CD4-positive, alpha-beta memory T cell (primary cell): Measurements from ENCODE around the gene GDPGP1. TPM values are rescaled to one million over a fixed set of nuclear protein-coding genes. Genes with fewer than 3 reads are reported as not detected.

Experiments used
- CTCF ChIA-PET: fragments of 350-600 bp; sonication (Branson Sonifier 250); formaldehyde crosslinking; loops from one replicate; lab custom pipeline; 2021; ENCODE audit warnings: inconsistent platforms; ENCODE audit not compliant: partially characterized antibody; lab: Charles Lee
- POLR2A ChIA-PET: fragments of 350-600 bp; sonication (Branson Sonifier 250); formaldehyde crosslinking; loops from one replicate; lab custom pipeline; 2021; ENCODE audit not compliant: partially characterized antibody; lab: Charles Lee
- DNase-seq, 5 donors: peaks; one replicate each; pipeline versions ENCODE4 v3.0.0 to v3.0.0-alpha.2; 2020 to 2022; ENCODE audit warnings: mixed read lengths in 1 of 5
- H3K27ac ChIP-seq: one replicate; pipeline ENCODE4 v1.7.0; 2013; ENCODE audit warnings: low read depth, low read length
- H3K27me3 ChIP-seq: 2 replicates; pipeline ENCODE4 v1.7.0; 2013; ENCODE audit warnings: mild to moderate bottlenecking, low read length, moderate library complexity; ENCODE audit not compliant: insufficient read depth
- H3K36me3 ChIP-seq: 2 replicates; pipeline ENCODE4 v1.7.0; 2013; ENCODE audit warnings: mild to moderate bottlenecking, low read length, moderate library complexity; ENCODE audit not compliant: insufficient read depth
- H3K4me1 ChIP-seq: 2 replicates; pipeline ENCODE4 v1.7.0; 2013; ENCODE audit warnings: mild to moderate bottlenecking, low read length, moderate library complexity; ENCODE audit not compliant: insufficient read depth
- H3K4me3 ChIP-seq, 2 donors: one replicate each; pipeline ENCODE4 v1.7.0; 2013; ENCODE audit warnings: low read length in 2 of 2, mild to moderate bottlenecking in 1 of 2
- H3K9me3 ChIP-seq, 2 donors: one replicate each; pipeline ENCODE4 v1.7.0; 2013; ENCODE audit warnings: low read length in 2 of 2, control low read depth in 1 of 2; ENCODE audit not compliant: control insufficient read depth in 1 of 2
- H3K27ac Mint-ChIP-seq, 7 donors: one replicate each; pipeline ENCODE4 v1.8.0; 2020 to 2021; ENCODE audit warnings: mixed read lengths in 7 of 7, mild to moderate bottlenecking in 6 of 7, inconsistent platforms in 3 of 7, moderate library complexity in 3 of 7
- H3K27me3 Mint-ChIP-seq, 2 donors: one replicate each; pipeline ENCODE4 v1.8.0; 2020 to 2021; ENCODE audit warnings: mixed read lengths in 2 of 2
- H3K36me3 Mint-ChIP-seq, 2 donors: one replicate each; pipeline ENCODE4 v1.8.0; 2020 to 2021; ENCODE audit warnings: mixed read lengths in 2 of 2, inconsistent platforms in 1 of 2, mild to moderate bottlenecking in 1 of 2
- H3K4me1 Mint-ChIP-seq, 4 donors: one replicate each; pipeline ENCODE4 v1.8.0; 2020 to 2021; ENCODE audit warnings: mixed read lengths in 4 of 4, mild to moderate bottlenecking in 1 of 4
- H3K4me3 Mint-ChIP-seq, 8 donors: one replicate each; pipeline ENCODE4 v1.8.0; 2020 to 2021; ENCODE audit warnings: mixed read lengths in 8 of 8, mild to moderate bottlenecking in 7 of 8, moderate library complexity in 6 of 8, inconsistent platforms in 3 of 8
- H3K9me3 Mint-ChIP-seq, 8 donors: one replicate each; pipeline ENCODE4 v1.8.0; 2020 to 2021; ENCODE audit warnings: mixed read lengths in 8 of 8, mild to moderate bottlenecking in 5 of 8, inconsistent platforms in 3 of 8, moderate library complexity in 1 of 8
- intact Hi-C: fragments of 100-400 bp; cut with micrococcal nuclease; formaldehyde crosslinking; loops from one replicate; pipeline ENCODE4 v1.15.1; 2023
- polyA plus RNA-seq, 2 donors: library from polyadenylated mRNA; unstranded; fragments of 300-500 nt; fragmentation: Illumina TruSeq; gene quantifications; one replicate each; pipeline ENCODE4 v1.2.3, GENCODE V29; 2021
- total RNA-seq, 2 experiments: library from RNA; stranded (reverse); gene quantifications; one replicate each; pipeline ENCODE4 v1.2.3, GENCODE V29; 2021

GDPGP1 gene
- total and polyA plus RNA-seq, 4 experiments from 2014 or later, result 0.58 to 15.0 (median 6.0) TPM

GRCh38 chr15:90231028-90232017 is 2.7 kb upstream of the GDPGP1 start:
- CTCF ChIA-PET, result interaction anchor here (0.6 to 4.6 kb wide), 6 partner anchors 10 to 56 kb away, joined by 3 to 22 read pairs (median 4); partner anchors contain the start of gene NGRN
- H3K4me1 ChIP-seq, result peaks cover 53% of the 10 kb centered on the region
- no peaks in the 10 kb centered on the region for H3K9me3 ChIP-seq
- no peaks in the 10 kb centered on the region for H3K27me3 Mint-ChIP-seq
- peak overlapping the region; percentile 89 to 96 (median 94) for H3K4me3 Mint-ChIP-seq
- intact Hi-C loops, result loop anchor here (1.0 to 5.0 kb wide), 5 partner anchors 10 to 339 kb away; partner anchors contain the start of genes AP3S2, IDH2 and SEMA4B
- peak overlapping the region; percentile 46 to 58 for H3K4me3 ChIP-seq
- no peaks in the 10 kb centered on the region for H3K27me3 ChIP-seq
- POLR2A ChIA-PET, result interaction anchor here (0.9 to 7.4 kb wide), 21 partner anchors 10 to 701 kb away, joined by 3 to 150 read pairs (median 5); partner anchors contain the start of genes AP3S2, BLM, HDDC3 and IDH2
- H3K36me3 Mint-ChIP-seq, result peaks cover 25 to 47% of the 10 kb centered on the region in 2 donors
- peaks cover 31% of the 10 kb centered on the region for H3K36me3 ChIP-seq
- peak; percentile 84 to 95 (median 88) for DNase-seq
- H3K27ac ChIP-seq, result peak overlapping the region; percentile 96
- H3K27ac Mint-ChIP-seq, result peak overlapping the region; percentile 95 to 100 (median 100)
- H3K4me1 Mint-ChIP-seq, result peaks cover 36 to 60% (median 48%) of the 10 kb centered on the region in 4 donors
- H3K9me3 Mint-ChIP-seq, result peaks cover 0 to 4% (median 0%) of the 10 kb centered on the region in 8 donors

GRCh38 chr15:90232196-90232595 is 1.8 kb upstream of the GDPGP1 start:
- DNase-seq, result peak in 3 of 5 donors; percentile 14 to 46 (median 16)
- Mint-ChIP-seq H3K9me3 (peaks cover 0 to 4% (median 0%) of the 10 kb centered on the region in 8 donors), H3K27ac (peak overlapping the region; percentile 95 to 100 (median 100)), H3K36me3 (peaks cover 27 to 45% of the 10 kb centered on the region in 2 donors), H3K27me3 (no peaks in the 10 kb centered on the region), H3K4me3 (peak overlapping the region; percentile 89 to 96 (median 94)), H3K4me1 (peaks cover 36 to 61% (median 48%) of the 10 kb centered on the region in 4 donors)
- POLR2A ChIA-PET, result interaction anchor here (0.9 to 7.4 kb wide), 18 partner anchors 9 to 702 kb away, joined by 3 to 150 read pairs (median 6); partner anchors contain the start of genes AP3S2, BLM, HDDC3 and IDH2
- H3K4me3 ChIP-seq, result peak overlapping the region in 1 of 2 donors; percentile 46
- H3K27ac ChIP-seq, result peak overlapping the region; percentile 96
- H3K9me3 ChIP-seq, result no peaks in the 10 kb centered on the region
- H3K4me1 ChIP-seq, result peaks cover 53% of the 10 kb centered on the region
- peaks cover 31% of the 10 kb centered on the region for H3K36me3 ChIP-seq
- CTCF ChIA-PET, result interaction anchor here (0.6 to 4.6 kb wide), 7 partner anchors 11 to 56 kb away, joined by 3 to 22 read pairs (median 4); no protein-coding TSS in a partner anchor
- no peaks in the 10 kb centered on the region for H3K27me3 ChIP-seq
- intact Hi-C loops, result loop anchor here (5.0 kb wide), 2 partner anchors 130 to 340 kb away; partner anchors contain the start of genes AP3S2 and IDH2

- Mint-ChIP-seq H3K27me3 (no peaks in the 10 kb centered on the region), H3K36me3 (peaks cover 27 to 47% of the 10 kb centered on the region in 2 donors), H3K4me1 (peaks cover 36 to 61% (median 48%) of the 10 kb centered on the region in 4 donors), H3K27ac (peak overlapping the region; percentile 95 to 100 (median 100)), H3K9me3 (peaks cover 0 to 4% (median 0%) of the 10 kb centered on the region in 8 donors), H3K4me3 (peak overlapping the region; percentile 89 to 96 (median 94))
- Histone ChIP-seq H3K27ac (peak overlapping the region; percentile 96), H3K9me3 (no peaks in the 10 kb centered on the region), H3K36me3 (peaks cover 26% of the 10 kb centered on the region), H3K4me1 (peaks cover 53% of the 10 kb centered on the region), H3K27me3 (no peaks in the 10 kb centered on the region), H3K4me3 (peak overlapping the region; percentile 81 to 100)
- intact Hi-C loops, result loop anchor here (5.0 kb wide), 2 partner anchors 131 to 341 kb away; partner anchors contain the start of genes AP3S2 and IDH2
- peak in 1 of 5 donors; percentile 40 for DNase-seq
- ChIA-PET CTCF (interaction anchor here (0.6 to 4.6 kb wide), 10 partner anchors 11 to 70 kb away, joined by 3 to 22 read pairs (median 4); partner anchors contain the start of genes NGRN and SEMA4B), POLR2A (interaction anchor here (0.6 to 7.4 kb wide), 23 partner anchors 9 to 899 kb away, joined by 3 to 150 read pairs (median 6); partner anchors contain the start of genes AP3S2, HDDC3, IDH2 and MAN2A2)
Measured at GRCh38 chr15:90232941-90233386, 1.0 kb upstream of the GDPGP1 start.

- Mint-ChIP-seq H3K27me3 (no peaks in the 10 kb centered on the region), H3K27ac (peak within 1 kb of the TSS; percentile 95 to 100 (median 100)), H3K36me3 (peaks cover 32 to 52% of the 10 kb centered on the region in 2 donors), H3K4me3 (peak within 1 kb of the TSS; percentile 89 to 96 (median 94)), H3K4me1 (peaks cover 36 to 61% (median 48%) of the 10 kb centered on the region in 4 donors), H3K9me3 (peaks cover 0 to 4% (median 0%) of the 10 kb centered on the region in 8 donors)
- ChIA-PET CTCF (interaction anchor here (0.9 to 4.6 kb wide), 13 partner anchors 12 to 699 kb away, joined by 3 to 22 read pairs (median 4); partner anchors contain the start of genes NGRN and SEMA4B), POLR2A (interaction anchor here (0.6 to 7.4 kb wide), 36 partner anchors 10 to 1145 kb away, joined by 3 to 150 read pairs (median 4); partner anchors contain the start of genes ABHD2, AP3S2, BLM and HDDC3)
- H3K4me1 ChIP-seq, result peaks cover 53% of the 10 kb centered on the region
- H3K27me3 ChIP-seq, result no peaks in the 10 kb centered on the region
- H3K4me3 ChIP-seq, result peak within 1 kb of the TSS; percentile 81 to 100
- H3K27ac ChIP-seq, result peak within 1 kb of the TSS; percentile 96
- intact Hi-C loops, result loop anchor here (1.0 to 5.0 kb wide), 6 partner anchors 16 to 697 kb away; partner anchors contain the start of genes AP3S2, IDH2, IQGAP1 and NGRN
- H3K9me3 ChIP-seq, result no peaks in the 10 kb centered on the region
- DNase-seq, result peak; percentile 96 to 98 (median 96)
- H3K36me3 ChIP-seq, result peaks cover 26% of the 10 kb centered on the region
Measured at GRCh38 chr15:90233387-90234095, 468 bp upstream of the GDPGP1 start, which contains the start of gene CIB1. TSS of gene CIB1 (minus strand) at chr15:90233941. CDS start at chr15:90233885, 56 bp downstream.

- Mint-ChIP-seq H3K4me3 (no peak overlapping the region), H3K27me3 (no peaks in the 10 kb centered on the region), H3K27ac (peak overlapping the region in 5 of 7 donors; percentile 3 to 51 (median 31)), H3K36me3 (peaks cover 19 to 31% of the 10 kb centered on the region in 2 donors), H3K4me1 (peaks cover 11 to 16% (median 14%) of the 10 kb centered on the region in 4 donors), H3K9me3 (no peaks in the 10 kb centered on the region)
- CTCF ChIA-PET, result no interaction called here
- Histone ChIP-seq H3K27ac (no peak overlapping the region), H3K36me3 (peaks cover 9% of the 10 kb centered on the region), H3K4me3 (no peak overlapping the region), H3K4me1 (peaks cover 9% of the 10 kb centered on the region), H3K9me3 (no peaks in the 10 kb centered on the region), H3K27me3 (no peaks in the 10 kb centered on the region)
- DNase-seq, result no peak
- POLR2A ChIA-PET, result no interaction called here
- intact Hi-C loops, result no loop called here
Measured at GRCh38 chr15:90239371-90239770, 5.4 kb downstream of the GDPGP1 start.

- no peak overlapping the region for H3K4me3 ChIP-seq
- no peaks in the 10 kb centered on the region for H3K4me1 ChIP-seq
- H3K27ac Mint-ChIP-seq, result no peak overlapping the region
- H3K4me3 Mint-ChIP-seq, result no peak overlapping the region
- no peaks in the 10 kb centered on the region for H3K27me3 ChIP-seq
- no peak overlapping the region for H3K27ac ChIP-seq
- H3K9me3 Mint-ChIP-seq, result no peaks in the 10 kb centered on the region
- H3K9me3 ChIP-seq, result no peaks in the 10 kb centered on the region
- no peaks in the 10 kb centered on the region for H3K27me3 Mint-ChIP-seq
- no peak for DNase-seq
- intact Hi-C loops, result no loop called here
- peaks cover 9% of the 10 kb centered on the region for H3K36me3 ChIP-seq
- ChIA-PET CTCF (no interaction called here), POLR2A (interaction anchor here (1.1 kb wide), 1 partner anchor 9 kb away, joined by 4 read pairs; no protein-coding TSS in a partner anchor)
- H3K36me3 Mint-ChIP-seq, result peaks cover 19 to 28% of the 10 kb centered on the region in 2 donors
- H3K4me1 Mint-ChIP-seq, result peaks cover 3 to 7% (median 5%) of the 10 kb centered on the region in 4 donors
Measured at GRCh38 chr15:90240856-90241255, 6.8 kb downstream of the GDPGP1 start.
